ENCODE results near the gene KATNB1.

KATNB1 gene

DNA sequence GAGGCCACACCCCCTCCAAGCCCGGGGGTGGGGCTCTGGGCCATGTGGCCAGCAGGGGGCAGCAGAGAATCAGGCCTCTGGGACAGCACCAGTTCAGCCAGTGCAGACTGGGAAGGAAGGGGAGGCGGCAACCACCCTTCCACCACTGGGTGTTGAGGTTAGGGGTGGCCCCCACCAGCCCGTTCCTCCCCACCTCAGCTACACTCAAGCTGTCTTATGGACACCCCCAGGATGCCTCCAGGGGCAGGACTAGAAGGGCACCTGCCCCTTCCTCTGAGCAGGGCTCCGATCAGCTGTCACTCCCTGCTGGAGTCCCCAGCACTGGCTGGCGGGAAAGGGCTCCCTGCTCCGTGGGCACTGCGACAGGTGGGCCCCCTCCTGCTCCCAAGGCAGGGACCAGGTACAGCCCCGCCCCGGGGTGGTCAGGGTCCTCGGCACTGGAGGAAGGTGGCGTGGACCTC lies 21.8 kb downstream of the KATNB1 start:
- DNase-seq (ENCODE audit: low read depth) = peak; percentile 94

DNA sequence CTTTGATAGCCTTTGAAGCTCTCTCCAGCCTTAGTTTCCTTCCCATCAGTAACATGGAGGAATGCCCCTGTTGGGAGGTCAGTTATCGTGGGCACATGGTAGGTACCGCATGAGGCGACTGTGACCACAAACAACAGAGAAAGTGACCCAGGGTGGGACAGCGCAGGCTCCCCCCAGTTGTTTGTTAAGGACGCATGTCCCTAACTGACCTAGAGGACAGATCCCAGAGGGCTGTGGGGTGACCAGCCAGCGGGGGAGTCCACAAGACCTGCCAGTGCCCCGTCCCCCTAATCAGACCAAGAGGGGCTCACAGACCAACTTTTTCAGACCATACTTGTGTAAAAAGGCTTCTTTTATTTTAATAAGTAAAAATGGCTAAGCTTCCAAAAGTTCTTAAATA lies 22.3 kb downstream of the KATNB1 start:
- DNase-seq (ENCODE audit: low read depth) = no peak

- no peak for DNase-seq (ENCODE audit: low read depth)
These were observed 23.0 kb downstream of the KATNB1 start for GRCh38 chr16:57758331-57759117.

- DNase-seq (ENCODE audit: low read depth) = no peak
These were observed 23.6 kb downstream of the KATNB1 start for GRCh38 chr16:57759131-57759530.

- DNase-seq (ENCODE audit: low read depth) = no peak
These were observed 24.2 kb downstream of the KATNB1 start for GRCh38 chr16:57759541-57760356.

GRCh38 chr16:57760357-57761160 lies 25.0 kb downstream of the KATNB1 start:
- DNase-seq (ENCODE audit: low read depth) = no peak

DNA sequence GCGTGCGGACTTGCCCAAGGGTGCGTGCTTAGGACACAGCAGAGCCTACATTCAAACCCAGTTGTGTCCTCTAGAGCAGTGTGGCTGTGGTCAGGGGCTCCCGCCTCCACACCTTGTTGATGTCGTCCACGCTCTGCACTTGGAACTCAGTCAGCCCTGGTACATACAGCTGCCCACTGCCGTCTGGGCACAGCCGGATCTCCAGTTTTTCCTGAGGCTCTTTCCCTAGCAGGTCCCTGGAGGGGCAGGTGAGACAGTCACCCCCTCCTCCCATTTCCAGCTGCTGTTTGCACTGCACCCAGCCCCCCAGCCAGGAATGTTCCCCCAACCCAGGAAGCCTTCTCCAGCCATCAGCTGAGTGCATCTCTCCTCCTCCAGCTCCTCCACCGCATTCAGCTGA lies 25.7 kb downstream of the KATNB1 start:
- DNase-seq (ENCODE audit: low read depth) = no peak

GRCh38 chr16:57761957-57762356 lies 26.4 kb downstream of the KATNB1 start:
- DNase-seq (ENCODE audit: low read depth) = no peak

DNA sequence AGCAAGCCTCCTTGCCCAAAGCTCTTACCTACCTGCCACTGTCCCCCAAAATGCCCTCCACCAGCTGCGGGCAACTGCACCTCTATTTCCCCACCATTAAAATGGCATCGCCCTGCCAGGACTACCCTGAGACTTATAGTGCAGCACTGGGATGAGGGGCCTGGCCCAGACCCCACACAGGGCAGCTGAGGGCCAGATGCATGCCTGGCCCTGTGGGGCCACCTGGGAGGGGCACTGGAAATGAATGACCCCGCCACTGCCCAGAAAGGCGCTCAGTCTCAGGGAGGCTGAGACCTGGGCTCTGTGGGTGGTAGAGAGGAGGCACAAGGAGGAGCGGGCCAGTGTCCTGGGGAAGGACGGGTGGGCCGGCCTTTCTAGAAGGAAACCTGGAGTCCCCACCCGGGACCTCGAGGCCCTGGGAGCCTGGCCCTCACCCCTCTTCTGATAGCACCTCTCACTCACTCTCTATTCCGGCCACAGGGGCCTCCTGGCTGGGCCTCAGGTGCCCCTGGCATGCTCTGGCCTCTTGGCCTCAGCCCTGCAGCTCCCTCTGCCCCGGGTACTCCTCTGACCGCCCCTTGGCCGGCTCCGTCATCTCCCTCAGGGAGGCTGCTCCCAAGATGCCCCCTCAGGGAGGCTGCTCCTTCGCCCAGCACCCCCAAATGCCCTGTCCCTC lies 26.9 kb downstream of the KATNB1 start:
- DNase-seq (ENCODE audit: low read depth) = no peak

GRCh38 chr16:57763285-57764005 lies 27.9 kb downstream of the KATNB1 start:
- DNase-seq (ENCODE audit: low read depth) = no peak

- no peak for DNase-seq (ENCODE audit: low read depth)
These were observed 28.4 kb downstream of the KATNB1 start for GRCh38 chr16:57764006-57764340.

GRCh38 chr16:57764341-57765159 lies 29.0 kb downstream of the KATNB1 start:
- no peak for DNase-seq (ENCODE audit: low read depth)

DNA sequence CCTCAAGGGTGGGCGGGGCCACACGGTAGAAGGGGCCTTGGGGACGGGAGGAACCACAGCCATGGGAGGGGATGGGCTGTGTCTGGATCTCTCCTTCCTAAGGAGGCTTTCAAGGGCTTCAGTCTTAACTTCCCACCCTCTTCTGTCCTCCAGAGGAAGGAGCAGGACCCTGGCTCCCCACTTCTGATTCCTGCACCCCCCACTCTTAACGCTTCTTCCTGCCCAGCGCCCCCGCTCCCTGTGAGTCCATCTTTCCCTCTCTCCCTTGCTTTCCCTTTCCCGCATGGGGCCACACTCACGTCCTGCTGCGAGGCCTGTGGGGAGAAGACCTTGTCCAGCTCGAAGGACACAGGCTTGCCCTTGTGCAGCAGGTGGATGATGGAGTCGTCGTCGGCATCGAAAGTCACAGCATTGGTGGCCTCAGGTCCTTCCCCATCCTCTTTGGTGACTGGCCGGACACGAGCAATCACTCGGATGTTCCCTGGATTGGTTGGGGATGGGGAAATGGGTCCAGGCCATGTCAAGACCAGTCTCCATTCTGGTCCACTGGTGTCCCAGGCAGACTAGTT lies 29.7 kb downstream of the KATNB1 start:
- DNase-seq (ENCODE audit: low read depth) = no peak

DNA sequence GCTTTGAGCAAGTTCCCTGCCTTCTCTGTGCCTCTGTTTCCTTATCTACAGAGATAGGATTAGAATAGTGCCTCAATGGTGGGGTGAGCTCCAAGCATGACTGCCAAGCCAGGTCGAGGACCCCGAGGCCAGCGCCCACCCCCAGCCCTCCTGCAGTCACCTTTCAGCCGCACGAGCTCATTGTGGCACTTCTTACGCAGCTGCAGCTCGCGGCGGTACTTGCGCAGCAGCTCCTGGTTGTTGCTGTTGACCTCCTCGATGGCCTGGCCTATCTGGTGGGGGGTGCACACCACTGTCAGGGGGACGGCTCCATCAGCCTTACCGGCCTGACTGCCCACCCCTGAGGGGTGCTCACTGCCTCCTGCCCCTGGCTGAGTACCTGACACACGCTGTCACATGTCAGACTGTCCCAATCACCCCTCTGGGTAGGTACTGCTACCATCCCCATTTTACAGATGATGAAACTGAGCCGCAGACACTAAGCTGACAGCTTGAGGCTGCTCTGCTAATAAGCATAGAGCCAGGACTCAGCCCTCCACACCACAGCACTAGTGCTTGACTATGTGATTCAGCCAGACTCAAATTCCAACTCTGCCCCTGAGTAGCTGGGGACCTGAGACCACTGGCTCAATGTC lies 31.3 kb downstream of the KATNB1 start:
- no peak for DNase-seq (ENCODE audit: low read depth)

DNA sequence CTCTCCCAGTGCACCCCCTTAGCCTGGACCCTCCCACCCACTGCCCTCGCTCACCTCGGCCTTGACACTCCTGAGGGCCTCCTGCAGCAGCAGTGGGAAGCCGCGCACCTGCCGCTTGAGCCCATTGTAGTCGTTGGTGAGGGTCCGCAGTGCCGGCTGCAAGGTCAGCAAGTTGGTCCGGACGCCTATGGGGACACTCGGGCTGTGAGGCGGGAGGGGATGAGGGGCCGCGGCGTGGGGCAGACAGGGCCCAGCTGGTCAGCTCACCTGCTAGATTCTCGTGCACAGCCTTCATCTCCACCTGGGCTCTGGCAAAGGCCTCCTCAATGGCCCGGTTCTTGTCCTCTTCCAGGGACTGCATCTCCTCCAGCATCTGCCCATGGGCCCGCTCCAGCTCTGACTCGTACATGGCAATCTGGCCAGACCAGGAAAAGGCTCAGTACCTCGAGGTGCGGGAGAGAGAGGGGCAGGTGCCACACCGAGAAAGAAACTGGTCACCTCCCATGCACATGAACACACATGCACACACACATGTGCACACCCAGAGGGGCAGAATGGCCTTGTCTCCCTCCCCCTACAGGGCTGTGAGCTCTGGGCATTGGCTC lies 34.1 kb downstream of the KATNB1 start:
- no peak for DNase-seq (ENCODE audit: low read depth)

DNA sequence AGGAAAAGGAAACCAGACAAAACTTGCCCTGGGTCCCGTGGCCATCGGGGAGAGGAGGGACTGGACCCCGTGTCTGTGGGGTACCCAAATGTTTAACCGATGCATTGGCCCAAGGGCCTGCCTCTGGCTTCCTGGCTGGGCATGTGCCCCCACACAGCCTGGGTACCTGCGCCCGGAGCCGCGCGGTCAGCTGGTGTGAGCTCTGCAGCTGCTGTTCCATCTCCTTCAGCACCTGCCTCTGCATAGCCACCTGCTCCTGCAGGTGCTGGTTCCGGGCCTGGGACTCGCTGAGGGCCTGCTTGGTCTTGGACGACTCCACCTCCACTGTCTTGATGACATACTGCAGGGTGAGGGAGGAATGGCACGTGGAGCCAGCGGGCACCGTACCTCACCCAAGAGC lies 34.8 kb downstream of the KATNB1 start:
- no peak for DNase-seq (ENCODE audit: low read depth)

DNA sequence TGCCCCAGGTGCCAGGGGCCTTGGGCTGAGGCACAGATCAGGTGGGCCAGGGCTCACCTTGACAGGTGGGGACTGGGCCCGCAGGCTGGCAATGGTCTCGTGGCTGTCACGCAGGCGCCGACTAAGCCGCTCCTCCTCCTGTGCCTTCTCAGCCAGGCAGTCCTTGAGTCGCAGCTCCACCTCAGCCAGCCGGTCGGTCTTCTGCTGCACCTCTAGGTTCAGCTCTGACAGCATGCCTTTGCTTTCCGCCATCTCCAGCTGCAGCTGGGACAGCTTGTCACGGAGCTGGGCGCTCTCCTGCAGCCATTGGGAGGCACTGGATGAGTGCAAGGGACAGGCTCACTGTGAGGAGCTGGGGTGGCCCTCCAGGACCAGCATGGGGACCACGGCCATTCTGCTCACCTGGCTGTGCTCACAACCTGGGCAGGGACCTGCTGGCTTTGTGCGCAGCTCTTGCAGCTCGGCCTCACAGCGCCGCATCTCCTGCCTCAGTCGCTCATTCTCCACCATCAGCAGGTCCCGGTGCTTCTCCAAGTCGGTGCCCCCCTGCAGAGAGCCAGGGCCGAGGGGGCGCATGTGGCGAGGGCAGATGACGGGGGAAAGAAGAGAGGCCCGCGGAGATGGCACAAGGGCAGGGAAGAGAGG lies 35.7 kb downstream of the KATNB1 start:
- DNase-seq (ENCODE audit: low read depth) = no peak

- DNase-seq (ENCODE audit: low read depth) = no peak
These were observed 37.4 kb downstream of the KATNB1 start for GRCh38 chr16:57773019-57773418.
